SU-DHL-6 (cell line): ENCODE results near the gene TSKU.

Source experiments
- H2AFZ ChIP-seq: fragments of 200-600 bp; sonication (generic); 2 replicates; pipeline ENCODE4 v1.6.1; 2014; ENCODE audit warnings: low read depth, mild to moderate bottlenecking, moderate library complexity, mixed read lengths, antibody characterized with exemption, low read length; ENCODE audit not compliant: severe bottlenecking
- H3F3A ChIP-seq: fragments of 200-600 bp; shearing (Covaris generic); 2 replicates; pipeline ENCODE4 v1.6.0; 2016; ENCODE audit warnings: antibody characterized with exemption, mild to moderate bottlenecking; ENCODE audit not compliant: insufficient read depth
- H3K27ac ChIP-seq: fragments of 200-600 bp; sonication (generic); 2 replicates; pipeline ENCODE4 v1.5.1; 2016; ENCODE audit warnings: low read depth, mild to moderate bottlenecking, low read length, moderate library complexity, mixed read lengths
- H3K27me3 ChIP-seq: fragments of 200-600 bp; sonication (generic), shearing (Covaris generic); 2 replicates; pipeline ENCODE4 v1.6.0; 2014; ENCODE audit warnings: mild to moderate bottlenecking, low read length
- H3K36me3 ChIP-seq: fragments of 200-600 bp; sonication (generic); 2 replicates; pipeline ENCODE4 v1.6.1; 2014; ENCODE audit warnings: mild to moderate bottlenecking, low read length, mixed read lengths
- H3K4me2 ChIP-seq: fragments of 300-600, 200-600 bp; shearing (Covaris generic), sonication (generic); 2 replicates; pipeline ENCODE4 v1.6.0; 2014; ENCODE audit warnings: low read length, low read depth, mild to moderate bottlenecking; ENCODE audit not compliant: poor library complexity, severe bottlenecking
- H3K4me3 ChIP-seq: fragments of 200-600 bp; sonication (generic); 2 replicates; pipeline ENCODE4 v1.5.1; 2014; ENCODE audit warnings: antibody characterized with exemption, low read length, mild to moderate bottlenecking, mixed read lengths; ENCODE audit not compliant: insufficient read depth, poor library complexity, severe bottlenecking
- H3K79me2 ChIP-seq: fragments of 200-600 bp; sonication (generic); 2 replicates; pipeline ENCODE4 v1.6.1; 2014; ENCODE audit warnings: mild to moderate bottlenecking, low read length, moderate library complexity; ENCODE audit not compliant: insufficient read depth
- H3K9ac ChIP-seq: fragments of 200-600 bp; sonication (generic); 2 replicates; pipeline ENCODE4 v1.7.0; 2014; ENCODE audit warnings: mild to moderate bottlenecking, low read length
- H3K9me2 ChIP-seq: fragments of 200-600 bp; sonication (generic); replicated peaks from 2 replicates; pipeline ENCODE4 v1.6.1; 2014; ENCODE audit warnings: low read length; ENCODE audit not compliant: insufficient read depth
- H3K9me3 ChIP-seq: fragments of 200-600 bp; sonication (generic); 2 replicates; pipeline ENCODE4 v1.6.1; 2014; ENCODE audit warnings: low read length, mixed read lengths; ENCODE audit not compliant: insufficient read depth
- H4K20me1 ChIP-seq: fragments of 200-600 bp; sonication (generic); 2 replicates; pipeline ENCODE4 v1.6.1; 2014; ENCODE audit warnings: low read depth, mild to moderate bottlenecking, antibody characterized with exemption, low read length, moderate library complexity, mixed read lengths
- EZH2phosphoT487 ChIP-seq: fragments of 200-600 bp; sonication (generic), shearing (Covaris generic); conservative IDR thresholded peaks from 2 replicates; pipeline ENCODE4 v1.6.1; 2018; ENCODE audit warnings: mild to moderate bottlenecking, antibody characterized with exemption, low read length, moderate library complexity, mixed read lengths
- TF ChIP-seq, protein P1 (sequence below): fragments of 200-600 bp; sonication (generic); IDR thresholded peaks from one replicate; pipeline ENCODE4 v1.5.1; 2017; ENCODE audit warnings: antibody characterized with exemption, mild to moderate bottlenecking, low read length, moderate library complexity; ENCODE audit not compliant: insufficient read depth, poor library complexity, severe bottlenecking

The TSKU gene

DNA sequence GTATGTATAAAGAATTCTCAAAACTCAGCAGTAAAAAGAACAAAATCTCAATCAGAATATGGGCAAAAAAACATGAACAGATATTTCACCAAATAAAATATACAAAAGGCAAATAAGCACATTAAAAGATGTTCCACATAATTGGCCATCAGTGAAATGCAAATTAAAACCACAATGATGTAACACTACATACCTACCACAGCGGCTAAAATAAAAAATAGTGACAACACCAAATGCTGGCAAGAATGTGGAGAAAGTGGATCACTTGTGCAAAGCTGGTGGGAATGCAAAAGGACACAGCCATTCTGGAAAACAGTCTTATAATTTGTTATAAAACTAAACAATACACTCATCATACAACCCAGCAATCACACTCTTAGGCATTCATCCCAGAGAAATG, 39.2 kb downstream of the TSKU start:
- Histone ChIP-seq H4K20me1 (no peaks in the 10 kb centered on the region), H3K27me3 (no peaks in the 10 kb centered on the region), H2AFZ (no peak overlapping the region), H3K9me3 (no peaks in the 10 kb centered on the region), H3K27ac (no peak overlapping the region), H3K79me2 (no peaks in the 10 kb centered on the region), H3K4me3 (no peak overlapping the region), H3K9ac (no peak overlapping the region), H3K4me2 (no peak overlapping the region), H3F3A (no peaks in the 10 kb centered on the region), H3K36me3 (no peaks in the 10 kb centered on the region), H3K9me2 (no peaks in the 10 kb centered on the region)
- TF ChIP-seq EZH2phosphoT487 = no peak
- TF ChIP-seq, protein P1, sequence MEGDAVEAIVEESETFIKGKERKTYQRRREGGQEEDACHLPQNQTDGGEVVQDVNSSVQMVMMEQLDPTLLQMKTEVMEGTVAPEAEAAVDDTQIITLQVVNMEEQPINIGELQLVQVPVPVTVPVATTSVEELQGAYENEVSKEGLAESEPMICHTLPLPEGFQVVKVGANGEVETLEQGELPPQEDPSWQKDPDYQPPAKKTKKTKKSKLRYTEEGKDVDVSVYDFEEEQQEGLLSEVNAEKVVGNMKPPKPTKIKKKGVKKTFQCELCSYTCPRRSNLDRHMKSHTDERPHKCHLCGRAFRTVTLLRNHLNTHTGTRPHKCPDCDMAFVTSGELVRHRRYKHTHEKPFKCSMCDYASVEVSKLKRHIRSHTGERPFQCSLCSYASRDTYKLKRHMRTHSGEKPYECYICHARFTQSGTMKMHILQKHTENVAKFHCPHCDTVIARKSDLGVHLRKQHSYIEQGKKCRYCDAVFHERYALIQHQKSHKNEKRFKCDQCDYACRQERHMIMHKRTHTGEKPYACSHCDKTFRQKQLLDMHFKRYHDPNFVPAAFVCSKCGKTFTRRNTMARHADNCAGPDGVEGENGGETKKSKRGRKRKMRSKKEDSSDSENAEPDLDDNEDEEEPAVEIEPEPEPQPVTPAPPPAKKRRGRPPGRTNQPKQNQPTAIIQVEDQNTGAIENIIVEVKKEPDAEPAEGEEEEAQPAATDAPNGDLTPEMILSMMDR = no peak

DNA sequence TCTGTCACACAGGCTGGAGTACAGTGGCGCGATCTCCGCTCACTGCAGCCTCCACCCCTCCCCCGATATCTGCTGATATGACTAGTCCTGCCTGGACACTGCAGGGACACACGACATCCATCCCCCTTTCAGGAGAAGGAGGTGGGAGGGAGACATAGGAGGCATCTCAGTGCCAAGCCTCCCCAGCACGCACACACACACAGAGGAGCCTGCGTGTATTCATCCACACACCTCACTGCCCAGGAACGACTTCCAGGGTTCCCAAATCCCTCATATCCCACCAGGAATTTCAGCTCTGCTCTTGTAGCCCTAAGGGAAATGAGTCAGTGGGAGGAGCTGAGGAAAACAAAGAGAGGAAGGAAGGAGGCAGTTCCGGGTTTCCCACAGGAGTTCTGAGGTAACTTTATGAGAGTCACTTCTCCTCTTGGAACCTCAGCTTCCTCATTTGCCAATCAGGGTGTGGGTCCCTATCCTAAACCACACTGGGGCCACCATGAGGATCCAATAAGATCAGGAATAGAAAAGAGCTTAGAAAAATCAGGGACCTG, 40.4 kb downstream of the TSKU start:
- Histone ChIP-seq H4K20me1 (no peaks in the 10 kb centered on the region), H3F3A (no peaks in the 10 kb centered on the region), H3K9me3 (no peaks in the 10 kb centered on the region), H3K79me2 (no peaks in the 10 kb centered on the region), H3K9me2 (no peaks in the 10 kb centered on the region), H3K27ac (no peak overlapping the region), H3K4me3 (no peak overlapping the region), H3K4me2 (no peak overlapping the region), H3K9ac (no peak overlapping the region), H2AFZ (no peak overlapping the region), H3K36me3 (no peaks in the 10 kb centered on the region), H3K27me3 (no peaks in the 10 kb centered on the region)
- TF ChIP-seq, protein P1 = no peak
- TF ChIP-seq EZH2phosphoT487 = no peak

DNA sequence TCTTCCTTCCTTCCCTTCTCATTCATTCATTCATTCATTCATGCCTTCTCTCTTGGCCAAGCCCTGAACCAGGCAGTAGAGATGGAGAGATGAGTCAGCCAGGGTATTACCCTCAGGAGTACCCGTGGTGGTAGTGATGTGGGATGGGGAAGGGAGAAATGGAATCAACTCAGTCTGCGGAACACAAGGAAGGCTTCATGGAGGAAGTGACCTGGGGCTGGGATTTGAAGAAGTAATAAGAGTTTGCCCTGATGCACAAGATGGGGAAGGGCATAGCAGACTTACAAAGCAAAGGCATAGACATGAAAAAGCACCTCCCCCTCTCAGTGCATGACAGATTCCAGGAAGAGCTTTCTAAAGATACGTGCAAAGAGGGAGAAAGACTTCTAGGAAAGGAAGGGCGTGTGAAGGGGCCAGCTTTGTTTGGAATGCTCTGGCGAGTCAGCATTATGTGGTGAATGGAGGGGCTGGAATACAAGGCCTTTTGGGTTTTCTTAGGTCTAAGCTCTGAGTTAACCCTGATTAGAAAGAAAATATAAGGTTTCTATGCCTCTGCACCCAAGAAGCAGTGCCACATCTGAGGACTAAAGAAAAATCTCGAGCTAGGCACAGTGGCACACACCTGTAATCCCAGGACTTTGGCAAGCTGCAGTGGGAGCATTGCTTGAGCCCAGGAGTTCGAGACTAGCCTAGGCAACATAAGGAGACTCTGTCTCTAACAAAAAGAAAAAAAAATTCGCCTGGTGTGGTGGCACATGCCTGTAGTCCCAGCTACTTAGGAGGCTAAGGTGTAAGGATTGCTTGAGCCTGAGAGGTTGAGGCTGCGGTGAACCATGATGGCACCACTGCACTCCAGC, 41.2 kb downstream of the TSKU start:
- Histone ChIP-seq H3K4me2 (no peak overlapping the region), H3K27ac (no peak overlapping the region)

More for the DNA sequence above, 41.2 kb downstream of the TSKU start:
- Histone ChIP-seq H3K9me3 (no peaks in the 10 kb centered on the region), H3K79me2 (no peaks in the 10 kb centered on the region), H3K9me2 (no peaks in the 10 kb centered on the region), H4K20me1 (no peaks in the 10 kb centered on the region), H3K36me3 (no peaks in the 10 kb centered on the region), H3K4me3 (no peak overlapping the region), H3K27me3 (no peaks in the 10 kb centered on the region), H3F3A (no peaks in the 10 kb centered on the region), H3K9ac (no peak overlapping the region), H2AFZ (no peak overlapping the region)
- TF ChIP-seq EZH2phosphoT487 = no peak
- TF ChIP-seq, protein P1 = no peak
